SK-N-MC (cell line): ENCODE results near the gene ATXN2.
A peak's percentile ranks its signal among the peaks of the same experiment; 100 is the strongest.

Experiments used
- DNase-seq: peaks from one replicate; pipeline ENCODE4 v3.0.0-alpha.2; 2011; ENCODE audit warnings: low read depth, low spot score
- H3K27ac ChIP-seq: fragments of 200-600 bp; sonication (generic); 2 replicates; pipeline ENCODE4 v1.5.1; 2016; ENCODE audit warnings: mixed run types
- H3K36me3 ChIP-seq: fragments of 200-600 bp; sonication (generic); 2 replicates; pipeline ENCODE4 v1.6.1; 2017; ENCODE audit warnings: antibody characterized with exemption, low read length, mixed read lengths; ENCODE audit not compliant: insufficient read depth
- H3K4me3 ChIP-seq: fragments of 200-600 bp; sonication (generic); 2 replicates; pipeline ENCODE4 v1.5.1; 2016
- H3K9ac ChIP-seq: fragments of 200-600 bp; sonication (generic); 2 replicates; pipeline ENCODE4 v1.8.0; 2017; ENCODE audit warnings: mixed run types, mixed read lengths; ENCODE audit not compliant: insufficient read length
- H3K9me3 ChIP-seq: fragments of 200-600 bp; sonication (generic); 2 replicates; pipeline ENCODE4 v1.6.1; 2017; ENCODE audit warnings: low read depth, mild to moderate bottlenecking, antibody characterized with exemption, low read length, moderate library complexity, mixed read lengths
- EZH2 ChIP-seq: fragments of 200-600 bp; sonication (generic); IDR thresholded peaks from one replicate; pipeline ENCODE4 v1.6.1; 2017; ENCODE audit warnings: antibody characterized with exemption
- FOXP2 ChIP-seq: optimal IDR thresholded peaks from 2 replicates; pipeline ENCODE3; 2011; ENCODE audit warnings: mild to moderate bottlenecking, moderate library complexity; ENCODE audit not compliant: insufficient read depth; ENCODE audit errors: extremely low read length, control extremely low read depth
- POLR2AphosphoS5 ChIP-seq: IDR thresholded peaks from 2 replicates; pipeline ENCODE4 v1.6.1; 2012; ENCODE audit warnings: mild to moderate bottlenecking, low read depth, low read length, borderline replicate concordance

The ATXN2 gene

DNA sequence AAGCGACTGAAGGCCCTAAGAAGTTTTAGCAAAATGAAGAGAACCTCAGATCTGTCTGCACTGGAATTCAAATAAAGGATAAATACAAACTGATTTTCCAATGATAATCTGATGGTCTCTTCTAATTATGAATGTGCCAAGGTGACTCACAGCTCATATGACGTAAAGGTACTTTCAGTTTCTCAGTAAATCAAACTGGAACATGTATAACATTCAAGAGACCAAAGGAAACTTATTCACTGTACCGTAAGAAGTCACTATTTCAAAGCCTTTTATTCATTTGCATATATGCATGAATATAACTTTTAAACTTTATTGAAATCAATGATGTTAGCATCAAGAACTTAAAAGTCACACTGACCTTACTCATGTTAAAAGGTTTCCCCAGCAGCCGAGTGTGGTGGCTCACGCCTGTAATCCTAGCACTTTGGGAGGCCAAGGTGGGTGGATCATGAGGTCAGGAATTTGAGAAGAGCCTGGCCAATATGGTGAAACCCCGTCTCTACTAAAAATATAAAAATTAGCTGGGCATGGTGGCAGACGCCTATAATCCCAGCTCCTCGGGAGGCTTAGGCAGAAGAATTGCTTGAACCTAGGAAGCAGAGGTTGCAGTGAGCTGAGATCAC, 52.2 kb downstream of the ATXN2 start:
- peaks cover 61% of the 10 kb centered on the region for H3K36me3 ChIP-seq
- no peaks in the 10 kb centered on the region for H3K9me3 ChIP-seq
- H3K9ac ChIP-seq, result no peak overlapping the region
- no peak overlapping the region; the same call in 1 of the 2 replicates for H3K27ac ChIP-seq
- H3K4me3 ChIP-seq, result no peak overlapping the region
- TF ChIP-seq POLR2AphosphoS5 (no peak), FOXP2 (no peak), EZH2 (no peak)
- DNase-seq, result no peak

DNA sequence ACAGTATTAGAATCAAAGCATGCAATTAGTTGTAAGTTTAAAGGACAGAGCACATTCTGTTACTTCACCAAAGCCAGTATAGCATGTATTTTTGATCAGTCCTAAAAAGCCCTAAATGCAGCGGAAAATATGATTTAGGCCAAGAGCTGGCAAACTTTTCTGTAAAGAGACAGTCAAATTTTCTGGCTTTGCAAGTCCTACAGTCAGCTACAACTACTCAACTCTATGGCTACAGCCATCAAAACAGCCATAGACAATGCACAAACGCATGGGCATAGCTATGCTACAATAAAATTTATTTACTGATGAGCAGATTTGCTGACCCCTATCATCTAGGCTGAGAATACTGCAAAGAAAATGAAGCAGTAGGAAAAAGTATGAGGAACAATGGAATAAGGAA, 52.9 kb downstream of the ATXN2 start:
- Histone ChIP-seq H3K27ac (peak overlapping the region; percentile 52; the same call in 1 of the 2 replicates), H3K36me3 (peaks cover 54% of the 10 kb centered on the region), H3K9ac (no peak overlapping the region), H3K4me3 (no peak overlapping the region), H3K9me3 (no peaks in the 10 kb centered on the region)
- no peak for TF ChIP-seq FOXP2
- no peak for TF ChIP-seq EZH2
- TF ChIP-seq POLR2AphosphoS5, result no peak
- DNase-seq, result no peak

DNA sequence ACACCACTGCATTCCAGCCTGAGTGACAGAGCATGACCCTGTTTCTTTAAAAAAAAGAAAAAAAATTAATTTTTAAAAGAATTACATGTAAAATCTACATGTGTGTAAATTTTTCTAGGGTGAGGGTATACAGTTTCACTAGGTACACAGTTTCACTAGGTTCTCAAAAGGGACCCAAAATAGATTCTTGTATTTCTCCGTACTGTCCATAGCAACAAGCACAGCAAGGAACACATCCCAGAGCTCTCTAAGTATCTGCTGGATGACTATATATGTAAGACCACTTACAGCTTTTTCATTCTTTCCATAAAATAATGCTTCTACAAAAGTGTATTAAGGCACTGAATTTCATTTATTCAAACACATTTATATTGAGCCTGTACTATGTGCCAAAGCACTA, 55.1 kb downstream of the ATXN2 start:
- Histone ChIP-seq H3K36me3 (peaks cover 49% of the 10 kb centered on the region), H3K9me3 (no peaks in the 10 kb centered on the region), H3K27ac (no peak overlapping the region), H3K9ac (no peak overlapping the region), H3K4me3 (no peak overlapping the region)
- DNase-seq, result no peak
- TF ChIP-seq FOXP2 (no peak), POLR2AphosphoS5 (no peak), EZH2 (no peak)

DNA sequence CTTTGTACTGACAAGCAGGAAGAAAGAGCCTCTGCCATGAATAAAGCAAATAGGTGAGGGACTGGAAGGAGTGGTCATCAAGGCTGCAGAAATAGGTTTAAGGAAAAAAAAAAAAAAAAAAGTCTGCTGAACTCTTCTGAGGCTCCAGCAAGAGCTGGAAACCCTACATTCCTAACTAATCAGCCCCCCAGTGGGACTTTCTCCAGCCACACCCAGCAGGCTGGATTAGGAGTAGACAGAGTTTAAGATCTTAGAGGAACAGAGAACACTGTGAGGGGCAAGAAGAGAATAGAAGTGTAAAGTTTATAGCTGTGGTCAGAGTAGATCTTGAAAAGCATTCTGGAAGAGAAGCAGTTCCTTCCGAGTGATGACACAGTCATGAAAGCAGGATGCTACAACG, 66.4 kb downstream of the ATXN2 start:
- no peak for DNase-seq
- H3K36me3 ChIP-seq, result peaks cover 8% of the 10 kb centered on the region

DNA sequence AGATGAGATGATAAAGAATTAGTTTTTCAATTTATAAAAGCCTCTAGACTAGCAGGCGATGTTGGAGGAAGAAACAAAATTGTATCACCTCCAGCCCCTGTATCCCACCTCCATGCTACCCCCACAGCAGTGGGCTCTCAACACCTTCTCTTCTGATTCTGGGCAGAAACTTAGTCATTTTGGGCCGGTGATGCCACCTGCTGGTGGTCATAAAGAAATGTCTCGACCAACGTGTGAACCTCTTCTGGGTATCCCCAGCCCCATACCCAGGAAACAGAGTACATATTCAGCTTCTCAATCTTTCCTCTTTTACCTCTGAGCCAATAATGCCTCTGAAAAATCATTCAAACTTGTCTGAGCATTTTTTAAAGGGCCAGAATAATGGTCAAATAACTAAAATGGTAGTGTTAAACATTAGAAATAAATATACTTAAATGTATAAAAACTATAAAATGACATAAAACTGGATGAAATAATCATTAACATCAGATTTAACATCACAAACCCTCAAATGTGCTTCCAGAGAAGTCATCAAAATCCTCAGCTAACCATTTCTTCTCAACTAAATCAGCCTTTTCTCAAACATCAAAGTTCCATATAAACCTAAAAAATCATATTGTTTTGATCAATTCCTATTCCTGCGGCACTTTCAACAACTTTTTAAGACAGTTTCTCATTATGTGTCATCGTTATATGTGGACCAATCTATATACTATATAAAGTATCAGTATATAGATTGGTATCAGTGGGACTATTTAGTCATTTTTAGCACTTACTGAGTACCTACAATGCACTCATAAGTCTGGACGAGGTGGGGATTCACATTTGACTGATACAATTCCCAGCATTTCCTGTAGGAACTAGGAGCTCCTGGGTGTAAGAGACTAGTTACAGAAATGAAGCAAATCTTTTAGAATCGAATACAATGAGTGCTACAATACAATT, 69.4 kb downstream of the ATXN2 start:
- Histone ChIP-seq H3K27ac (0 out of 2 replicates have a peak overlapping the region, but pooled peaks have one; percentile 61), H3K9me3 (no peaks in the 10 kb centered on the region), H3K36me3 (peaks cover 27% of the 10 kb centered on the region), H3K9ac (no peak overlapping the region), H3K4me3 (no peak overlapping the region)
- no peak for DNase-seq
- TF ChIP-seq EZH2 (no peak), FOXP2 (no peak), POLR2AphosphoS5 (no peak)

More for the DNA sequence above, 66.4 kb downstream of the ATXN2 start:
- Histone ChIP-seq H3K9me3 (no peaks in the 10 kb centered on the region), H3K27ac (no peak overlapping the region; the same call in 1 of the 2 replicates), H3K9ac (no peak overlapping the region), H3K4me3 (no peak overlapping the region)
- TF ChIP-seq FOXP2 (no peak), POLR2AphosphoS5 (no peak), EZH2 (no peak)

DNA sequence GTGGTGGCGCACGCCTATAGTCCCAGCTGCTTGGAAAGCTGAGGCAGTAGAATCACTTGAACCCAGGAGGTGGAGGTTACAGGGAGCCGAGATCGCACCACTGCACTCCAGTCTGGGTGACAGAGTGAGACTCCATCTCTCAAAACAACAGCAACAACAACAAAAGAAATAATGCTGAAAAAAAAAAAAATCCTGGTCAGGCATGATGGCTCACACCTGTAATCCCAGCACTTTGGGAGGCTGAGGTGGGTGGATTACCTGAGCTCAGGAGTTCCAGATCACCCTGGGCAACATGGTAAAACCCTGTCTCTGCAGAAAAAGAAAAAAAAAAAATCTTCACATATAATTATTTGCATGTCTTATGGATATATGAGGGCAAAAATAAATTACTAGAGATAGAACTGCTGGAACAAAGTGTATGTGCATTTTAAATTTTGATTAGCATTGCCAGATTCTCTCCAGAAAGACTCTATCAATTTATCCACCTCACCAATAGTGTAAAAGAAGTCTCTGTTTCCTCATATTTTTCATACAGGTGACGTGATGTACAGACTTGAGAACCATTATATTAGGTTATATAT, 75.4 kb downstream of the ATXN2 start:
- Histone ChIP-seq H3K36me3 (peaks cover 82% of the 10 kb centered on the region), H3K9ac (no peak overlapping the region), H3K27ac (no peak overlapping the region), H3K9me3 (no peaks in the 10 kb centered on the region), H3K4me3 (no peak overlapping the region)
- no peak for DNase-seq
- TF ChIP-seq POLR2AphosphoS5 (no peak), FOXP2 (no peak), EZH2 (no peak)

DNA sequence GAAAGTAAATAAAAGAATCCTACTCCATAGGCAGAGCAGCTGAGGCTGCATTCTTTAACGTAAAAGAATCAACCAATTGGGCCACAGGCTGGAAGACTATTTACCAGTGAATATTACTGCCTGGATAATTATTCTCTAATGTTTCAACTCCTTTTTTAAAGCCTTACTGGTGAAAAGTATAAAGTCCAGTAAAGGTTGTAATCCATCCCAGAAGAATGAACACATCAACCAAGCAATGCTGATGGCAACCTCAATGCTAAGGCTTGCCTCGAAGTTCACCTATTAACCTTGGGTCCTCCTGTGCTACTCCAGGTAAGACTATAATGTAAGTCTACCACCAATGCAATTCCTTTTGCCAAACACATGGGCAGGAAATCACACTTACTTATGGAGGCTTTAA, 77.3 kb downstream of the ATXN2 start:
- no peak for DNase-seq
- Histone ChIP-seq H3K4me3 (no peak overlapping the region), H3K36me3 (peaks cover 88% of the 10 kb centered on the region), H3K27ac (no peak overlapping the region), H3K9ac (no peak overlapping the region), H3K9me3 (no peaks in the 10 kb centered on the region)
- TF ChIP-seq EZH2 (no peak), POLR2AphosphoS5 (no peak), FOXP2 (no peak)

DNA sequence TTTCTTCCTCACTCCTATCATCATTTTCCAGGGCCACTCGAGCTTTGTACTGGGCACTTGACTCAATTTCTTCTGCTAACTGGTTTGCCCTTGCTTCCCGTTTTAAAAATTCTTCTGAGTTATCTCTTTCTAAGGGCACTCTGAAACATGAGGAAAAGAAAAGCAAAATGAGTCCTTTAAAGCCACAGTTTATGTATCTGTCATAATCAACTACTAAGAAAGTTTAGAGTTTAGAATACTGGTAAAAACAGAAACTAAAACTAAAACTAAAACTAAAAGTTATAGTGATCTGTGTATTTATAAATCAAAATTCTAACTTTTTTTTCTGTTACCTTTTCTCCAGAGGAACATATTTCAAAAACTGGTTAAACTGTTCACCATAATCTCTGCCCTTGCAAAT, 79.2 kb downstream of the ATXN2 start:
- no peak for DNase-seq
- TF ChIP-seq EZH2, result no peak
- no peak for TF ChIP-seq POLR2AphosphoS5
- no peak for TF ChIP-seq FOXP2
- Histone ChIP-seq H3K4me3 (no peak overlapping the region), H3K9ac (no peak overlapping the region), H3K9me3 (no peaks in the 10 kb centered on the region), H3K36me3 (peaks cover 81% of the 10 kb centered on the region), H3K27ac (no peak overlapping the region)
